HepG2 (cell line): ENCODE data around the gene CASP1. TPM values are rescaled to one million over a fixed set of nuclear protein-coding genes. Genes with fewer than 3 reads are reported as not detected.

Experiments used
- ATAC-seq: fragments of 200-7000 bp; cut with Tn5 transposase; 3 replicates; pipeline ENCODE4 v1.9.1; 2020; ENCODE audit warnings: mild to moderate bottlenecking, moderate library complexity
- BruUV-seq: library from RNA; stranded (reverse); fragments of 400-500 nt; replicated peaks from 2 replicates; lab custom pipeline; 2021; lab: Mats Ljungman, UMichigan
- CTCF ChIA-PET: fragments of 300-600 bp; formaldehyde crosslinking; extraction: SDS; loops from one replicate; lab custom pipeline; 2021; ENCODE audit warnings: low total read pairs, inconsistent platforms, low intra/inter-chr PET ratio; lab: Yijun Ruan, JAX
- POLR2A ChIA-PET: fragments of 350-600 bp; sonication (Branson Sonifier 250); formaldehyde crosslinking; loops from one replicate; lab custom pipeline; 2020; ENCODE audit warnings: antibody characterized with exemption, inconsistent platforms; lab: Yijun Ruan, JAX
- DNase-seq: peaks from one replicate; pipeline ENCODE4 v3.0.0-alpha.2; 2015; ENCODE audit warnings: low spot score
- FAIRE-seq: peaks from 3 replicates; lab custom pipeline; 2011; peaks lifted over from hg19 to GRCh38; lab: Jason Lieb, UNC
- H2AFZ ChIP-seq: one replicate; pipeline ENCODE4 v1.6.1; 2011; ENCODE audit warnings: low read length, inconsistent platforms
- H3K27ac ChIP-seq: fragments of 300-600 bp; 3 replicates; pipeline ENCODE4 v1.8.0; 2011; ENCODE audit warnings: mixed run types, mild to moderate bottlenecking, mixed read lengths, low read length, inconsistent platforms; ENCODE audit not compliant: insufficient read depth; ENCODE audit errors: extremely low read length
- H3K27me3 ChIP-seq, 2 experiments: fragments of 200-600 bp in 1 of 2; 2 replicates in 1 of 2; 3 replicates in 1 of 2; pipeline versions ENCODE4 v1.6.0 to v1.8.0; 2011; ENCODE audit warnings: low read length in 2 of 2, mild to moderate bottlenecking in 2 of 2, moderate library complexity in 2 of 2, inconsistent platforms in 1 of 2; ENCODE audit not compliant: insufficient read depth in 2 of 2, control insufficient read depth in 1 of 2
- H3K36me3 ChIP-seq, 2 experiments: fragments of 200-600 bp in 1 of 2; replicated peaks in 1 of 2; 2 replicates in 1 of 2; 3 replicates in 1 of 2; pipeline versions ENCODE4 v1.5.1 to v1.8.0; 2011; ENCODE audit warnings: low read length in 2 of 2, inconsistent platforms in 1 of 2; ENCODE audit not compliant: insufficient read depth in 2 of 2, control insufficient read depth in 1 of 2
- H3K4me1 ChIP-seq: 2 replicates; pipeline ENCODE4 v1.5.1; 2012; ENCODE audit warnings: low read length, inconsistent platforms; ENCODE audit not compliant: insufficient read depth
- H3K4me2 ChIP-seq: 2 replicates; pipeline ENCODE4 v1.6.0; 2011; ENCODE audit warnings: low read depth, low read length, inconsistent platforms
- H3K4me3 ChIP-seq, 3 experiments: fragments of 200-600 bp in 1 of 3; sonication (generic), shearing (Covaris generic) in 1 of 3; replicated peaks in 1 of 3; 2 replicates each; pipeline ENCODE4 v1.5.1; 2011 to 2016; ENCODE audit warnings: low read length in 3 of 3, inconsistent platforms in 2 of 3, low read depth in 2 of 3, mild to moderate bottlenecking in 2 of 3, control low read depth in 1 of 3, mixed read lengths in 1 of 3; ENCODE audit not compliant: insufficient read depth in 1 of 3
- H3K79me2 ChIP-seq: one replicate; pipeline ENCODE4 v1.6.1; 2011; ENCODE audit warnings: low read length, inconsistent platforms; ENCODE audit not compliant: insufficient read depth
- H3K9ac ChIP-seq: 2 replicates; pipeline ENCODE4 v1.6.0; 2011; ENCODE audit warnings: mild to moderate bottlenecking, low read depth, low read length, inconsistent platforms; ENCODE audit not compliant: insufficient read depth
- H3K9me3 ChIP-seq: 2 replicates; pipeline ENCODE4 v1.5.1; 2012; ENCODE audit warnings: mild to moderate bottlenecking, low read length
- H4K20me1 ChIP-seq: 2 replicates; pipeline ENCODE4 v1.6.0; 2011; ENCODE audit warnings: inconsistent platforms, mild to moderate bottlenecking, low read length, moderate library complexity; ENCODE audit not compliant: insufficient read depth
- FOXO1 ChIP-seq: sonication (generic); formaldehyde crosslinking; IDR thresholded peaks from 2 replicates; pipeline ENCODE4 v1.4.0; 2020; ENCODE audit warnings: missing genetic modification reagents
- KAT8 ChIP-seq: IDR thresholded peaks from 2 replicates; pipeline ENCODE4 v1.6.1; 2016; ENCODE audit warnings: missing genetic modification reagents, missing compliant biosample characterization
- NFIC ChIP-seq: IDR thresholded peaks from 2 replicates; pipeline ENCODE4 v1.6.1; 2012; ENCODE audit warnings: mild to moderate bottlenecking, low read length, inconsistent platforms
- NR2F1 ChIP-seq, 2 experiments: fragments of 450-650 bp in 1 of 2; formaldehyde crosslinking in 1 of 2; IDR thresholded peaks; 2 replicates each; pipeline versions ENCODE4 v1.5.0 to v1.6.1; 2016 to 2020; ENCODE audit warnings: mild to moderate bottlenecking in 1 of 2, missing compliant biosample characterization in 1 of 2, missing genetic modification reagents in 1 of 2, moderate library complexity in 1 of 2
- PITX1 ChIP-seq: sonication (generic); formaldehyde crosslinking; IDR thresholded peaks from 2 replicates; pipeline ENCODE4 v1.5.1; 2020; ENCODE audit warnings: mild to moderate bottlenecking, missing genetic modification reagents
- REPIN1 ChIP-seq: sonication (generic); formaldehyde crosslinking; IDR thresholded peaks from 2 replicates; pipeline ENCODE4 v1.8.0; 2022; ENCODE audit warnings: missing genetic modification reagents, low read depth, mild to moderate bottlenecking, borderline replicate concordance
- SMC3 ChIP-seq: IDR thresholded peaks from 2 replicates; pipeline ENCODE4 v1.6.1; 2011; ENCODE audit warnings: low read length, improper control_type of control experiment
- STAG1 ChIP-seq: sonication (generic); formaldehyde crosslinking; IDR thresholded peaks from 2 replicates; pipeline ENCODE4 v1.4.0; 2020; ENCODE audit warnings: missing genetic modification reagents
- TFE3 ChIP-seq: IDR thresholded peaks from 2 replicates; pipeline ENCODE4 v1.6.1; 2016
- ZBTB43 ChIP-seq: sonication (generic); formaldehyde crosslinking; conservative IDR thresholded peaks from 2 replicates; pipeline ENCODE4 v1.4.0; 2020; ENCODE audit warnings: missing genetic modification reagents
- ZMYM4 ChIP-seq: sonication (generic); formaldehyde crosslinking; IDR thresholded peaks from 2 replicates; pipeline ENCODE4 v1.8.1; 2023; ENCODE audit warnings: mild to moderate bottlenecking, missing genetic modification reagents
- ZNF761 ChIP-seq: sonication (generic); formaldehyde crosslinking; conservative IDR thresholded peaks from 2 replicates; pipeline ENCODE4 v1.4.0; 2020; ENCODE audit warnings: mild to moderate bottlenecking, missing genetic modification reagents
- WGBS: methylation state at CpG from one replicate; pipeline ENCODE4 v1.1.6; 2017; ENCODE audit warnings: low lambda C conversion rate; 5-methylcytosine and 5-hydroxymethylcytosine counted together
- in situ Hi-C: cut with HindIII; loops from 2 replicates; pipeline ENCODE4 v1.10.0; 2017; ENCODE audit warnings: low pct_unique_long_range_greater_than_20kb; ENCODE audit not compliant: extremely low pct_ligation_motif_present
- intact Hi-C: fragments of 100-400 bp; cut with micrococcal nuclease; formaldehyde crosslinking; loops from one replicate; pipeline ENCODE4 v1.10.0; 2022; ENCODE audit not compliant: unreplicated experiment
- polyA plus RNA-seq, 8 experiments: library from polyadenylated mRNA; depleted of rRNA in 3 of 8; stranded (reverse) in 7 of 8; unstranded in 1 of 8; fragments of >200 nt; fragmentation: Illumina TruSeq in 4 of 8; extraction: Trizol in 4 of 8; gene quantifications; 2 replicates each; pipeline versions ENCODE4 v1.2.1 to v1.2.3, GENCODE V29; 2011 to 2016; ENCODE audit warnings: low read depth in 4 of 8, missing spikeins in 1 of 8, mixed read lengths in 1 of 8; ENCODE audit not compliant: insufficient read depth in 1 of 8
- total RNA-seq, 5 experiments: library from RNA; depleted of rRNA; stranded (reverse); fragments of >200 nt; fragmentation: Illumina TruSeq; extraction: Trizol; gene quantifications; 2 replicates each; pipeline ENCODE4 v1.2.3, GENCODE V29; 2016; ENCODE audit warnings: low read depth in 1 of 5
- TF ChIP-seq, protein P1 (sequence below): sonication (generic); formaldehyde crosslinking; IDR thresholded peaks from 2 replicates; pipeline ENCODE4 v1.4.0; 2020; ENCODE audit warnings: mild to moderate bottlenecking, low read depth, missing genetic modification reagents
- TF ChIP-seq, protein P2 (sequence below): sonication (generic); formaldehyde crosslinking; IDR thresholded peaks from 2 replicates; pipeline ENCODE4 v1.9.0; 2021; ENCODE audit warnings: missing genetic modification reagents, mild to moderate bottlenecking, borderline replicate concordance

The CASP1 gene
- total and polyA plus RNA-seq, 2 of the 13 experiments (the other 11 are each of a cell fraction or from before 2014, with no cell fraction given): 0.34 to 5.2 TPM

- FAIRE-seq (no peak), ATAC-seq (no peak)
- CTCF ChIA-PET: no interaction called here
Measured at GRCh38 chr11:104997288-104997687, 37.7 kb downstream of the CASP1 start.

GRCh38 chr11:104995001-104995408, 39.9 kb downstream of the CASP1 start:
- intact Hi-C loops: loop anchor here (1.0 to 5.0 kb wide), 2 partner anchors 52 to 205 kb away; partner anchors contain the start of gene CARD16
- Histone ChIP-seq H3K27ac (peak overlapping the region; percentile 60), H3K4me3 (peak overlapping the region in 2 of 3 experiments; percentile 40; a peak in 3 of 6 replicates), H3K27me3 (peaks cover 0 to 6% of the 10 kb centered on the region in 2 experiments; a peak in 1 of 5 replicates), H3K36me3 (no peaks in the 10 kb centered on the region), H4K20me1 (no peaks in the 10 kb centered on the region), H3K79me2 (no peaks in the 10 kb centered on the region), H3K9ac (no peak overlapping the region), H3K9me3 (no peaks in the 10 kb centered on the region), H2AFZ (no peak overlapping the region), H3K4me2 (peak overlapping the region; percentile 75), H3K4me1 (peaks cover 40% of the 10 kb centered on the region)
- DNase-seq: peak; percentile 85
- ChIA-PET CTCF (no interaction called here), POLR2A (interaction anchor here (1.0 to 1.1 kb wide), 2 partner anchors 26 to 208 kb away, joined by 3 to 9 read pairs; partner anchors contain the start of gene CASP4)
- WGBS: 0% methylated on average over 2 of the region's 2 CpGs
- BruUV-seq: no TSS peak
- in situ Hi-C loops: no loop called here
- ATAC-seq: peak; percentile 98
- peak; percentile 36 for FAIRE-seq
- TF ChIP-seq ZBTB43 (CRISPR knock-in tag) (no peak; the same call in 1 of the 2 replicates), FOXO1 (CRISPR knock-in tag) (peak; percentile 88), PITX1 (CRISPR knock-in tag) (peak; percentile 60; the same call in 1 of the 2 replicates), NFIC (peak; percentile 59; the same call in 1 of the 2 replicates), SMC3 (0 out of 2 replicates have a peak, but pooled peaks have one; percentile 23), TFE3 (peak; percentile 62; the same call in 1 of the 2 replicates), REPIN1 (CRISPR knock-in tag) (peak; percentile 40; the same call in 1 of the 2 replicates), NR2F1 (CRISPR knock-in tag; IDR thresholded peaks at IDR 0.05) (no peak; a peak in 1 of 4 replicates)
- TF ChIP-seq, protein P1, sequence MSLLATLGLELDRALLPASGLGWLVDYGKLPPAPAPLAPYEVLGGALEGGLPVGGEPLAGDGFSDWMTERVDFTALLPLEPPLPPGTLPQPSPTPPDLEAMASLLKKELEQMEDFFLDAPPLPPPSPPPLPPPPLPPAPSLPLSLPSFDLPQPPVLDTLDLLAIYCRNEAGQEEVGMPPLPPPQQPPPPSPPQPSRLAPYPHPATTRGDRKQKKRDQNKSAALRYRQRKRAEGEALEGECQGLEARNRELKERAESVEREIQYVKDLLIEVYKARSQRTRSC: no peak
- TF ChIP-seq, protein P2, sequence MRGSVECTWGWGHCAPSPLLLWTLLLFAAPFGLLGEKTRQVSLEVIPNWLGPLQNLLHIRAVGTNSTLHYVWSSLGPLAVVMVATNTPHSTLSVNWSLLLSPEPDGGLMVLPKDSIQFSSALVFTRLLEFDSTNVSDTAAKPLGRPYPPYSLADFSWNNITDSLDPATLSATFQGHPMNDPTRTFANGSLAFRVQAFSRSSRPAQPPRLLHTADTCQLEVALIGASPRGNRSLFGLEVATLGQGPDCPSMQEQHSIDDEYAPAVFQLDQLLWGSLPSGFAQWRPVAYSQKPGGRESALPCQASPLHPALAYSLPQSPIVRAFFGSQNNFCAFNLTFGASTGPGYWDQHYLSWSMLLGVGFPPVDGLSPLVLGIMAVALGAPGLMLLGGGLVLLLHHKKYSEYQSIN (CRISPR knock-in tag): no peak

More at GRCh38 chr11:104997288-104997687, 37.7 kb downstream of the CASP1 start:
- Histone ChIP-seq H4K20me1 (no peaks in the 10 kb centered on the region), H3K4me3 (no peak overlapping the region), H2AFZ (no peak overlapping the region), H3K9me3 (no peaks in the 10 kb centered on the region), H3K79me2 (no peaks in the 10 kb centered on the region), H3K4me2 (no peak overlapping the region), H3K36me3 (no peaks in the 10 kb centered on the region), H3K4me1 (peaks cover 45% of the 10 kb centered on the region), H3K27ac (no peak overlapping the region), H3K27me3 (peaks cover 0 to 2% of the 10 kb centered on the region in 2 experiments; a peak in 1 of 5 replicates), H3K9ac (no peak overlapping the region)
- no peak for DNase-seq
- WGBS: 28% methylated on average over 6 of the region's 6 CpGs
- intact Hi-C loops (loop anchor here (5.0 kb wide), 1 partner anchor 50 kb away; the partner anchor contains the start of gene CARD16), in situ Hi-C loops (no loop called here)
- POLR2A ChIA-PET: no interaction called here
- BruUV-seq: no TSS peak
- TF ChIP-seq ZNF761 (CRISPR knock-in tag) (no peak), KAT8 (0 out of 2 replicates have a peak, but pooled peaks have one; percentile 23), STAG1 (CRISPR knock-in tag) (peak; percentile 52), SMC3 (peak; percentile 7; the same call in 1 of the 2 replicates), ZMYM4 (CRISPR knock-in tag) (0 out of 2 replicates have a peak, but pooled peaks have one; percentile 23)
